SK-N-SH (cell line): ENCODE data around the gene PRDM13. TPM values are rescaled to one million over a fixed set of nuclear protein-coding genes. Genes with fewer than 3 reads are reported as not detected.
"Not testable (repeated sequence)": the region's sequence is repeated elsewhere in the genome, so short reads cannot be mapped to it uniquely, and the experiment has no call there.

Source experiments
- CTCF ChIA-PET: fragments of 300-600, 350-600 bp; formaldehyde crosslinking; extraction: SDS; loops from one replicate; lab custom pipeline; 2021; lab: Yijun Ruan, JAX
- POLR2A ChIA-PET: fragments of 350-600 bp; sonication (Branson Sonifier 250); formaldehyde crosslinking; extraction: SDS; loops from one replicate; lab custom pipeline; 2020; ENCODE audit warnings: antibody characterized with exemption, inconsistent platforms; lab: Yijun Ruan, JAX
- DNase-seq: peaks from one replicate; pipeline ENCODE4 v3.0.0; 2012
- H2AFZ ChIP-seq: fragments of 200-600 bp; sonication (generic); 2 replicates; pipeline ENCODE4 v1.8.1; 2016; ENCODE audit warnings: antibody characterized with exemption, mild to moderate bottlenecking, low read depth
- H3F3A ChIP-seq: fragments of 200-600 bp; sonication (generic); replicated peaks from 2 replicates; pipeline ENCODE3; 2016; ENCODE audit warnings: antibody characterized with exemption, mild to moderate bottlenecking; ENCODE audit not compliant: insufficient read depth
- H3K27ac ChIP-seq, 2 experiments: fragments of 200-500 bp in 1 of 2; fragments of 200-600 bp in 1 of 2; sonication (Bioruptor generic) in 1 of 2; sonication (generic), shearing (Covaris generic) in 1 of 2; 2 replicates each; pipeline versions ENCODE4 v1.5.1 to v1.6.1; 2014 to 2016; ENCODE audit warnings: low read depth in 2 of 2, inconsistent platforms in 1 of 2, low read length in 1 of 2, mild to moderate bottlenecking in 1 of 2, mixed read lengths in 1 of 2
- H3K27me3 ChIP-seq: fragments of 200-600 bp; sonication (generic), shearing (Covaris generic); 2 replicates; pipeline ENCODE4 v1.6.1; 2016; ENCODE audit warnings: mixed run types; ENCODE audit not compliant: insufficient read depth
- H3K36me3 ChIP-seq, 2 experiments: fragments of 200-500 bp in 1 of 2; fragments of 200-600 bp in 1 of 2; sonication (Bioruptor generic) in 1 of 2; sonication (generic) in 1 of 2; replicated peaks in 1 of 2; 2 replicates each; pipeline versions ENCODE3 to v1.5.1; 2014 to 2016; ENCODE audit warnings: low read length in 1 of 2, mild to moderate bottlenecking in 1 of 2; ENCODE audit not compliant: insufficient read depth in 2 of 2, control insufficient read depth in 1 of 2
- H3K4me1 ChIP-seq, 2 experiments: fragments of 200-500 bp in 1 of 2; fragments of 200-600 bp in 1 of 2; sonication (Bioruptor generic) in 1 of 2; sonication (generic), shearing (Covaris generic) in 1 of 2; 2 replicates each; pipeline versions ENCODE4 v1.5.1 to v1.6.1; 2014 to 2016; ENCODE audit warnings: low read depth in 1 of 2, low read length in 1 of 2, mixed run types in 1 of 2; ENCODE audit not compliant: insufficient read depth in 2 of 2, control insufficient read depth in 1 of 2
- H3K4me2 ChIP-seq: fragments of 200-600 bp; sonication (generic), shearing (Covaris generic); 2 replicates; pipeline ENCODE4 v1.6.1; 2017; ENCODE audit warnings: mixed run types
- H3K4me3 ChIP-seq, 2 experiments: fragments of 200-500 bp in 1 of 2; fragments of 200-600 bp in 1 of 2; sonication (Bioruptor generic) in 1 of 2; sonication (generic), shearing (Covaris generic) in 1 of 2; 2 replicates each; pipeline versions ENCODE4 v1.5.1 to v1.8.1; 2014 to 2016; ENCODE audit warnings: low read depth in 2 of 2, inconsistent platforms in 1 of 2, low read length in 1 of 2, mild to moderate bottlenecking in 1 of 2, mixed read lengths in 1 of 2, moderate library complexity in 1 of 2
- H3K79me2 ChIP-seq: fragments of 200-600 bp; sonication (generic); 2 replicates; pipeline ENCODE4 v1.8.1; 2017; ENCODE audit warnings: mild to moderate bottlenecking; ENCODE audit not compliant: insufficient read depth
- H3K9ac ChIP-seq: fragments of 200-600 bp; sonication (generic); 2 replicates; pipeline ENCODE4 v1.6.1; 2017; ENCODE audit warnings: mixed run types
- H3K9me2 ChIP-seq: fragments of 200-600 bp; sonication (generic); 2 replicates; pipeline ENCODE4 v1.6.1; 2017; ENCODE audit warnings: mixed run types
- H3K9me3 ChIP-seq: fragments of 200-600 bp; sonication (generic); 2 replicates; pipeline ENCODE4 v1.6.1; 2017; ENCODE audit warnings: mixed run types, mild to moderate bottlenecking, moderate library complexity
- H4K20me1 ChIP-seq: fragments of 200-600 bp; sonication (generic); 2 replicates; pipeline ENCODE4 v1.6.1; 2017; ENCODE audit warnings: mild to moderate bottlenecking, mixed run types; ENCODE audit not compliant: insufficient read depth
- CHD2 ChIP-seq: fragments of 150-350 bp; IDR thresholded peaks from 2 replicates; pipeline ENCODE4 v1.6.1; 2018; ENCODE audit warnings: low read length; ENCODE audit not compliant: partially characterized antibody
- EP300 ChIP-seq, 2 experiments: IDR thresholded peaks; 2 replicates each; pipeline versions ENCODE4 v1.4.0 to v1.6.1; 2012; ENCODE audit warnings: borderline replicate concordance in 1 of 2, low read depth in 1 of 2, low read length in 1 of 2
- MEF2A ChIP-seq: IDR thresholded peaks from 2 replicates; pipeline ENCODE4 v1.4.0; 2012; ENCODE audit warnings: low read depth, borderline replicate concordance
- WGBS: methylation state at CpG from one replicate; pipeline ENCODE4 v1.1.6; 2017; ENCODE audit warnings: low lambda C conversion rate; 5-methylcytosine and 5-hydroxymethylcytosine counted together
- polyA plus RNA-seq, 3 experiments: library from polyadenylated mRNA; depleted of rRNA; stranded (reverse); fragments of >200 nt; gene quantifications; 2 replicates each; pipeline ENCODE4 v1.2.3, GENCODE V29; 2012
- TF ChIP-seq, protein P1 (sequence below): IDR thresholded peaks from 2 replicates; pipeline ENCODE4 v1.4.0; 2012; ENCODE audit warnings: low read depth
- TF ChIP-seq, protein P2 (sequence below): IDR thresholded peaks from 2 replicates; pipeline ENCODE4 v1.6.1; 2012; ENCODE audit warnings: mild to moderate bottlenecking, low read depth, low read length, moderate library complexity
- TF ChIP-seq, protein P3 (sequence below): fragments of 150-350 bp; IDR thresholded peaks from 2 replicates; pipeline ENCODE4 v1.6.1; 2016; ENCODE audit warnings: mild to moderate bottlenecking, low read depth, low read length

PRDM13 gene
- polyA plus RNA-seq, 1 of the 3 experiments (the other 2 are of a cell fraction) = 0.02 TPM

DNA sequence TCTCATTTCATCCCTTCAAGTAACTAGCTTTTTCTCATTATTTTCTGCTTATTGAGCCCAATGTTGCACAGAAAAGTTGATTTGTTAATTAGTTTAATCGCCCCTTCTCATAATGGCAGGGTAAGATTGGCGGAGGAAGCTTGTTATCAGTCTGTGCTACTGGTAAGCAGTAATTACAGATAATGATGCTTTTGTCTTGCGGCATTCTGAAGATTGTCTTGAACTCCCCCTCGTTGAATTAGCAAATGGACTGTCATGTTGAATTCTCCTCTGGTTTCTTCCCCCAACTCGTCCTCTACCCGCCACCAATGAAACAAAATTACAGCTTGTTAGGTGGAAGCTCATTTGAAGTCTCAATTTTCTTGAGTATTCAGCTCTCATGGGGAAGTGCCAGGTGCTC is 39.4 kb downstream of the PRDM13 start:
- H3K9me2 ChIP-seq = no peaks in the 10 kb centered on the region
- ChIA-PET POLR2A (interaction anchor here (0.6 kb wide), 1 partner anchor 198 kb away, joined by 4 read pairs; no protein-coding TSS in a partner anchor), CTCF (interaction anchor here (1.1 kb wide), 1 partner anchor 316 kb away, joined by 3 read pairs; no protein-coding TSS in a partner anchor)
- H3K4me1 ChIP-seq = no peaks in the 10 kb centered on the region
- H3F3A ChIP-seq = no peaks in the 10 kb centered on the region
- H3K27me3 ChIP-seq = no peaks in the 10 kb centered on the region
- H3K36me3 ChIP-seq = no peaks in the 10 kb centered on the region
- H3K9ac ChIP-seq = no peak overlapping the region
- no peak overlapping the region for H3K27ac ChIP-seq
- H3K9me3 ChIP-seq = no peaks in the 10 kb centered on the region
- H3K4me2 ChIP-seq = no peak overlapping the region
- H4K20me1 ChIP-seq = no peaks in the 10 kb centered on the region
- no peak overlapping the region for H3K4me3 ChIP-seq
- H2AFZ ChIP-seq = no peak overlapping the region
- H3K79me2 ChIP-seq = no peaks in the 10 kb centered on the region
- 3% methylated on average over 6 of the region's 6 CpGs for WGBS
- DNase-seq = no peak
- TF ChIP-seq CHD2 (no peak), EP300 (IDR thresholded peaks at IDR 0.05; ENCODE audit: borderline replicate concordance in 1 of 2, low read depth in 1 of 2, low read length in 1 of 2) (no peak), MEF2A (no peak)
- TF ChIP-seq, protein P1, sequence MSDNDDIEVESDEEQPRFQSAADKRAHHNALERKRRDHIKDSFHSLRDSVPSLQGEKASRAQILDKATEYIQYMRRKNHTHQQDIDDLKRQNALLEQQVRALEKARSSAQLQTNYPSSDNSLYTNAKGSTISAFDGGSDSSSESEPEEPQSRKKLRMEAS = no peak
- TF ChIP-seq, protein P2, sequence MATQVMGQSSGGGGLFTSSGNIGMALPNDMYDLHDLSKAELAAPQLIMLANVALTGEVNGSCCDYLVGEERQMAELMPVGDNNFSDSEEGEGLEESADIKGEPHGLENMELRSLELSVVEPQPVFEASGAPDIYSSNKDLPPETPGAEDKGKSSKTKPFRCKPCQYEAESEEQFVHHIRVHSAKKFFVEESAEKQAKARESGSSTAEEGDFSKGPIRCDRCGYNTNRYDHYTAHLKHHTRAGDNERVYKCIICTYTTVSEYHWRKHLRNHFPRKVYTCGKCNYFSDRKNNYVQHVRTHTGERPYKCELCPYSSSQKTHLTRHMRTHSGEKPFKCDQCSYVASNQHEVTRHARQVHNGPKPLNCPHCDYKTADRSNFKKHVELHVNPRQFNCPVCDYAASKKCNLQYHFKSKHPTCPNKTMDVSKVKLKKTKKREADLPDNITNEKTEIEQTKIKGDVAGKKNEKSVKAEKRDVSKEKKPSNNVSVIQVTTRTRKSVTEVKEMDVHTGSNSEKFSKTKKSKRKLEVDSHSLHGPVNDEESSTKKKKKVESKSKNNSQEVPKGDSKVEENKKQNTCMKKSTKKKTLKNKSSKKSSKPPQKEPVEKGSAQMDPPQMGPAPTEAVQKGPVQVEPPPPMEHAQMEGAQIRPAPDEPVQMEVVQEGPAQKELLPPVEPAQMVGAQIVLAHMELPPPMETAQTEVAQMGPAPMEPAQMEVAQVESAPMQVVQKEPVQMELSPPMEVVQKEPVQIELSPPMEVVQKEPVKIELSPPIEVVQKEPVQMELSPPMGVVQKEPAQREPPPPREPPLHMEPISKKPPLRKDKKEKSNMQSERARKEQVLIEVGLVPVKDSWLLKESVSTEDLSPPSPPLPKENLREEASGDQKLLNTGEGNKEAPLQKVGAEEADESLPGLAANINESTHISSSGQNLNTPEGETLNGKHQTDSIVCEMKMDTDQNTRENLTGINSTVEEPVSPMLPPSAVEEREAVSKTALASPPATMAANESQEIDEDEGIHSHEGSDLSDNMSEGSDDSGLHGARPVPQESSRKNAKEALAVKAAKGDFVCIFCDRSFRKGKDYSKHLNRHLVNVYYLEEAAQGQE = no peak
- TF ChIP-seq, protein P3, sequence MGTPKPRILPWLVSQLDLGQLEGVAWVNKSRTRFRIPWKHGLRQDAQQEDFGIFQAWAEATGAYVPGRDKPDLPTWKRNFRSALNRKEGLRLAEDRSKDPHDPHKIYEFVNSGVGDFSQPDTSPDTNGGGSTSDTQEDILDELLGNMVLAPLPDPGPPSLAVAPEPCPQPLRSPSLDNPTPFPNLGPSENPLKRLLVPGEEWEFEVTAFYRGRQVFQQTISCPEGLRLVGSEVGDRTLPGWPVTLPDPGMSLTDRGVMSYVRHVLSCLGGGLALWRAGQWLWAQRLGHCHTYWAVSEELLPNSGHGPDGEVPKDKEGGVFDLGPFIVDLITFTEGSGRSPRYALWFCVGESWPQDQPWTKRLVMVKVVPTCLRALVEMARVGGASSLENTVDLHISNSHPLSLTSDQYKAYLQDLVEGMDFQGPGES = no peak

DNA sequence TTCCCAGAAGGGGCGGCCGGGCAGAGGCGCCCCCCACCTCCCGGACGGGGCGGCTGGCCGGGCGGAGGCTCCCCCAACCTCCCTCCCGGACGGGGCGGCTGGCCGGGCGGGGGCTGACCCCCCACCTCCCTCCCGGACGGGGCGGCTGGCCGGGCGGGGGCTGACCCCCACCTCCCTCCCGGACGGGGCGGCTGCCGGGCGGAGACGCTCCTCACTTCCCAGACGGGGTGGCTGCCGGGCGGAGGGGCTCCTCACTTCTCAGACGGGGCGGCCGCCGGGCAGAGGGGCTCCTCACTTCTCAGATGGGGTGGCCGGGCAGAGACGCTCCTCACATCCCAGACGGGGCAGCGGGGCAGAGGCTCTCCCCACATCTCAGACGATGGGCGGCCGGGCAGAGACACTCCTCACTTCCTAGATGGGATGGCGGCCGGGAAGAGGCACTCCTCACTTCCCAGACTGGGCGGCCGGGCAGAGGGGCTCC is 43.5 kb downstream of the PRDM13 start:
- H4K20me1 ChIP-seq, POLR2A ChIA-PET, DNase-seq, CTCF ChIA-PET, H2AFZ ChIP-seq, H3K36me3 ChIP-seq, H3F3A ChIP-seq, H3K4me3 ChIP-seq, H3K9me2 ChIP-seq, H3K9ac ChIP-seq, H3K4me1 ChIP-seq, H3K27ac ChIP-seq, H3K27me3 ChIP-seq, H3K9me3 ChIP-seq, H3K4me2 ChIP-seq, H3K79me2 ChIP-seq: not testable (repeated sequence)
- WGBS = 30% methylated on average over 2 of the region's 42 CpGs
